Hepatic stellate cell (primary cell): ENCODE data around the gene C1orf210.
A peak's percentile ranks its signal among the peaks of the same experiment; 100 is the strongest.

Source experiments
- DNase-seq: peaks from one replicate; pipeline ENCODE4 v3.0.0; 2011; ENCODE audit warnings: low spot score

Gene C1orf210

DNA sequence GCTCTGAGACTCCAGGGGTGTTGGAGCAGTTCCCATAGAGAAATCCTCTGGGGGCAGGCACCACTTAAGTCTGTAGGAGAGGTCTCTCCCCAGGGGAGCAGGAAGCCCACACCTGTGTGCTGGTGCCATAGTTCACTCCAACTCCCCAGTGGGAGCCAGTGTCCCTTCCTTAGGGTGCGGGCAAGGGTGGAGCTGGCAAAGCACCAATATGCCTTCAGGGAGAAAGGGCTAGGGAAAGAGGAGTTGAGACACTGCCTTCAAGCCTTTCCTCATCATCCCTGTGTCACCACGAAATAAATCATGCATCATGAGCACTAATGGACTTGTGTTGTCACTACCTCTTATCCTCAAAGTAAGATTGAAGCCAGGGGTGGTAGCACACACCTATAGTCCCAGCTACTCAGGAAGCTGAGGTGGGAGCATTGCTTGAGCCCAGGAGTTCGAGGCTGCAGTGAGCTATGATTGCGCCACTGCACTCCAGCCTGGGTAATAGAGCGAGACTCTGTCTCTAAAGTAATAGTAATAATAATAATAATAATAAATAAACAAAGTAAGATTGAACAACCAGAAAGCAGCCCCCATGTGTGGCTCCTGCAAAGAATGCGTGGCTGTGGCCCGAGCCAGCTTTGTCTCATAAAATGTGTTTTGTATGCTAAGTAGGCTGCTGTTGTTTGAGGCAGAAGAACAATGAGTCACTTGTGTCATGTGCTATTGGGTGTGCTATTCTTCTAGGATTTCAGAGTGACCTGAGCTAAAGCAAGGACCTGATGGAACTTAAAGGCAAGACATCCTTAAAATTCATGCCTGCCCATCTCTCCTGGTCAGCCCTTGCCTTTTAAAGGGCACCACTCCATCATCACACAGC lies 8.7 kb upstream of the C1orf210 start:
- peak; percentile 43 for DNase-seq

DNA sequence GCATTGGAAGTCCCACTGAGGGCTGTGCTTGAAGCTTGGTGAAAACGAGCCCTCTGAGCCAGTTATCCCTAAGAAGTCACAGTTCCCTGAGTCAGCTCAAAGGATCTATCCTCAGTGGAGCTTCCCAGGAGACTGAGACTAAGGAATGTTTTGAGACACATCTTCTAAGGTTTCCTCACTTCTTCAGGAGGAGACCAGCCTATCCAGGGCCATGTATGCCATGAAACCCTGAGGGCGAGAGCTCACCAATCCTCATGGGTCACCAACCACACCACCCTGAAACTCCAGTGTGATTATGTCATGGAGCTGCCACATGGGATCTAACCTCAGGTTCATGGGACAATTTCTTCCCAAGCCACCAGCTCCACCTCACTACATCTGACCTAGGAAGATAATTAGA lies 7.8 kb upstream of the C1orf210 start:
- no peak for DNase-seq

DNA sequence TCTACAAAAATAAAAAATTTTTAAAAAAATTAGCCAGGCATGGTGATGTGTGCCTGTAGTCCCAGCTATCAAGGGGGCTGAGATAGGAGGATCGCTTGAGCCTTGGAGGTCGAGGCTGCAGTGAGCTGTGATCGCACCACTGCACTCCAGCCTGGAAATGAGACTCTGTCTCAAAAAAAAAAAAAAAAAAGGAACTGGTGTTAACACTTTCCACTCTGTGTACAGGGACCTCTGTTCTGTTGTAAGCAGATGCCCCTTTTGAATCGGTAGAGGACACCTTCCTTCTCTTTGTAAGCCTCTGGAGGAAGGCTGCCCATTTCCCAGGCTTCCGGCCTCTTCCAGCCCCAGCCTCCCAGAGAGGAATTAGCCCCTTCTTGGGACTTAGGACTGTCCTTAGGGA lies 7.3 kb upstream of the C1orf210 start:
- DNase-seq: no peak

DNA sequence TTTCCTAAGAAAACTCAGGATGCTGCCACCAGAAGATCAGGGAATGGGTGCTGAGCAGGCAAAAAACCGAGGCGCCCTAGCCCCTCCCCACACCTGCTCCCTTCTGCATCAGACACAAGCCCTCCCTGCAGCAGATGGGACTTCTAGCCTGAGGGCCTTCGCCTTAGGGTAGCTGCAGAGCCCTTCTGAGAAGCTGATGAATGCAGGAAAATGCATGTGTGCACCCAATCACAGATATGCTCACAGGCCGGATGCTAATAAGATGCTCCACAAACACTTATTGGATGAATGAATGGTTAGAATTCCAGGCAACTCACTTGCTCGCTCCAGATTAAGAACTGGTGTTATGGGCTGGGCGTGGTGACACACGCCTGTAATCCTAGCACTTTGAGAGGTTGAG lies 6.8 kb upstream of the C1orf210 start:
- no peak for DNase-seq

DNA sequence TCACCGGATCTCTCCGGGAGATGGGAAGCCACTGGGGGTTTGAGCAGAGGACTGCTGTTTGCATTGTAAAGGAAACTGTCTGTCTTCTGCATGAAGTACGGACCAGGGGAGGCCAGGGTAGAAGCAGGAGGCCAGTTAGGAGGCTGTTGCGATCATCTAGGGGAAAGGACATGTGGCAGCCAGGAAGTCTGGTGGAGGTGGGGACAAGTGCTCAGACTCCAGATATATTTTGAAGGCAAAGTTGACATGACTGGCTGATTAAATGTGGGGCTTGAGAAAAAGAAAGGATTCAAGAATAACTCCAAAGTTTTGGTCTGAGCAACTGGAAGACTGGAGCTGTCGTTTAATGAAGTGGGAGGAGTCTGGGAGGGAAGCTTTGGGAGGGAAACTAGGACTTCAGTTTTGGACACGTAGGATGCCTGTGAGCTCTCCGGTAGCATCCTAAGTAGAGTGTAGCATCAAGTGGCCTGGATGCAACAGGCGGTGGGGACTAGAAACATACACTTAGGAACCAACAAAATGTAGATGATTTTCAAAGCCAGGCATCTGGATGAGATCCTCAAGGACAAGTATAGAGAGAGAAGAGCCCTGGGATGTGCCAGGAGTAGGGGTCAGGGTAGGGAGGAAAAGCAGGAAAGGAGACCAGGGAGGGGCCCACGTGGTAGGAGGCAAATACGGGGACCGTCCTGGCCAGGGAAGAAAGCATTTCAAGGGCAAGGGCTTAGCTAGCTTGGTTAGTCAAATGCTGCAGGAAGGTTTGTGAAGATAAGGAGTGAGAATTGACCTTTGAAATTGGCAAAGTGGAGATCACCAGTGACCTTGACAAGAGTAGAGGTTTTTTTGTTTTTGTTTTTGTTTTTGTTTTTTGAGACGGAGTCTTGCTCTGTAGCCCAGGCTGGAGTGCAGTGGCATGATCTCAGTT lies 3.7 kb upstream of the C1orf210 start:
- DNase-seq: no peak

DNA sequence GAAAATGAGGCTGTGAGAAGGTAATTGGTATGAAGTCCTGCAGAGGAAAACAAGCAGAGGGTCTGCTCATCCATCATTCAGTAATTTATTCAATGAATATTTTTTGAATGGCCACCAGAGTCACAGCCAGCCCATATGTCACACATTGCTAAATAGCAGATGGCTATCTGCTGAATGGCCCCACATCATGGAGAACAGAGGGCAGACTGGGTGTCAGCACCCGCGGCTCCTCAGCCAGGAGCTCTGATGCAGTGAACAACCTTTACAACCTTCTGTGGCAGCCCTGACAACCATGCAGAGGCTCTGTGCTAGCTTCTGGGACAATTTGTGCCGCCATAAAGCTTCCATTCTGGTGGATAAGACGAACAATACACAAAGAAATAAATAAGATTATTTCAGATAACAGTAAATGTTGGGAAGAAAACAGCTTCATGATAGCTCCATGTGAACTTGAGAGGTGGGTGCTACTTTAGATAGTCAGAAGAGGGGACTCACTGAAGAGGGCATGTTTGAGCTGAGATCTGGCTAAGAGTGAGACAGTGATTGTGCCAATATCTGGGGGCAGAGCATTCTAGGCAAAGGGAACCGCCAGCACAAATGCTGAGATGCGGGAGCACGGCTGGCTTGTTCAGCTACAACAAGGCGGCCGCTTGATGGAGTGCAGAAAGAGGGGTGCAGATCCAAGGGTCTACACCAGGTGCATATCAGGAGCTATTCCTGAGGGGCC lies 2.8 kb upstream of the C1orf210 start:
- DNase-seq: no peak

DNA sequence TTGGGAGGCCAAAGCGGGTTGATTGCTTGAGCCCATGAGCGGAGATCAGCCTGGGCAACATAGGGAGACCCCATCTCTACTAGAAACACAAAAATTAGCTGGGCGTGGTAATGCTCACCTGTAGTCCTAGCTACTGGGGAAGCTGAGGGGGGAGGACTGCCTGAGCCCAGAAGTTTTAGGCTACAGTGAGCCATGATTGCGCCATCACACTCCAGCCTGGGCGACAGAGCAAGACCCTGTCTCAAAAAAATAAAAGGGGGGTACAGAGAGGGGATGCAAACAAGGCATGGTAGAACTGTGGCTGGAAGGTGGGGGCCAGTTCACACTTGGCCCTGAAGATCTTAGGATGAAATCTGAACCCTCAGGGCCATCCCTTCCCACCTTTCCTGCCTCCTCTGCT lies 1.2 kb upstream of the C1orf210 start:
- no peak for DNase-seq

DNA sequence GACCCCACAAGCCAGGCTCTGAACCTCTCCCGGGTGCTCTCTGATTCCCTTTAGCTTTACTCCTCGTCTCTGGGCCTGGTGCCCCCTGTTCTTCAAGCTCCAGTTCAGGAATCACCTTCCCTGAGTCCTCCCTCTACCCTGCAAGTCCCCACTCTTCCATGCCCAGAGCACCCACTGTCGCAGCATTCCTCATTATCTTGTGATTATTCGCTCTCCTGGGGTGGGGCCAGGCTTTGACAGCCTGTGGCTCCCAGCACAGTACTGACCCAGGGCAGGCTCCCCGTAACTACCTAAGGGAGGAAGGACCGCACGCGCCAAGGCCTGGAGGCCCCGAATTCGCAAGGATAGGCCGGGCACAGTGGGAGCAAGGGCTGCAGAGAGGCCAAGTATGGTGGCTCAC lies 734 bp upstream of the C1orf210 start:
- no peak for DNase-seq

DNA sequence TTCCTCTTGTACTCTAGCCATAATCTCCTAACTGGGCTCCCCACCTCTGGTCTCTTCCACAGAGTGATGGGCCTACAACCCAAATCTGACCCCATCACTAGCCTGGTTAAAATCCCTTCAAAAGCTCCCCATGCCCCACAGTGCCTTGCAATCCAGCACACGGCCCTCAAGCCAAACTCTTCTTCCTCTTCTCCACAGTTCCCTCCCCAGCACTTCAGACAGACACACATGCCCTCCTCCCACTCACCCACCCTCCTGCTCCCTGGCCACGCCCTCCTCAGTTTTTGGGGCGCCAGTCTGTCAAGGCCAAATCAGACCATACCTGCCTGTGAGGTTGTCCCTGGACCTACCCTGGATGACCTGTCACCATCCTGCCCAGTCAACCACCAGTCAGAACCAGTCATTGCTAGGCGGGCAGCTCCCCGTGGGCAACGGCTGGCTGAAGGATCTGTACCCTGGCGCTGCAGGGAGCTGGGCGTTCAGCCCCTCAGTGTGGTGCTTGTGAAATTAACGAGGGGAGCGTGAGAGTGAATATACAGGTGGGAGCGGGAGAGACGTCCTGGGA lies 753 bp downstream of the C1orf210 start:
- no peak for DNase-seq

DNA sequence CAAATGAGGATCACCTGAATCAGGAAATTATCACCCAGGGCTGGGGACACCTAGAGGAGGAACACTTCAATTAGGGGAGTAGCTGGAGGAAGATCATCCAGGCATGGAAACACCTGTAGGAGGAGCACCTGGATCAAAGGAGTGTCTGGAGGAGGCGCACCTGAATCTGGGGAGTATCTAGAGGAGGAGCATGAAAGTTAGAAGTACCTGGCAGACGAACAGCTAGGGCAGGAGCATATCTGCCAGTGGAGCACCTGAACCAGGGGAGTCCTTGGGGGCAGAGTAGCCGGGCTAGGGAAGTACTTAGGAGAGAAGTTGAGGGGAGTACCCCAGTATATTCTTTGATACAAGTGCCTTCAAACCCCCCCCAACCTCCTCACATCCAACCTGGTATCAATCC lies 1.3 kb downstream of the C1orf210 start:
- no peak for DNase-seq

DNA sequence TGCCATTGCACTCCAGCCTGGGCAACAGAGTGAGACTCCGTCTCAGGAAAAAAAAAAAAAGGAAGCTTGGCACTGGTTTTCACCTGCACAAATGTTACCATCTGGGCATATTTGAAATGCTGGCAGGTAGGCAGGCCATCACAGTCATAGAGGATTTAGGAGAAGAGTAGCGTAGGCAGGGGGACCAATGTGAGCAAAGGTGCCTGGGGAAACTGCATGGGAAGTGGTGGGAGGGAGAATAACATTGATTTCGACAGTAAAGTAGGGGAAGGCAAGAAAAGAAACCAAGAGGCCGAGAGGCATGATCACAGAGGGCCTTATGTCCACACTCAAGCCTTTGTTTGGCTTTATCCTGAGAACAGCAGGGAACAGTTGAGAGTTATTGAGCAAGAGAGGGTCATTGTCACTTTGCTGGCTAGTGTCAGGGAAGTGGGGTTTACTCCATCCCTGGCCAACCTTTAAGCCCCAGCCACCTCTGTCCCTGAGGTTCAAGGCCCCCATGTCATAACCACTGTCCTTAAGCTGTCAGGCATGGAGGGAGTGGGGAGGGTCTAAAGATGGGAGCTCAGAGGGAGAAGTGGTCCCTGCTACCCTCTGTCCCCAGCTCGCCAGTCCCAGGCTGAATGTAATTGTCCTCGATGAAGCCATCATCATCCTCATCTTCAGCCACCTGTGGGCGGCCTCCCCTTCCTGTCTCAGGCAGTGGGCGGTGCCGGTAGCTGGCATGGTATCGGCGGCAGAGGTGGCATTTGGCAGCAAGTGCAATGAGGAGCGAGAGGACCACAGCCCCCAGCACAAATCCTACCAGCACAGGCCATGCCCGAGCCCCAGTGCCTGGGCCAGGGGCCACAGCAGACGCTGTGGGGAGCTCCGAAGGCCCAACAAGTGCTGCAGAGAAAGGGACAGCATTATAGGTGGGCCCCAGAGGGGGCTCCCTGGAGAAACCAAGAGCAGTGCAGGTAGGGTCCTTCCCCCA lies 2.9 kb downstream of the C1orf210 start:
- no peak for DNase-seq

DNA sequence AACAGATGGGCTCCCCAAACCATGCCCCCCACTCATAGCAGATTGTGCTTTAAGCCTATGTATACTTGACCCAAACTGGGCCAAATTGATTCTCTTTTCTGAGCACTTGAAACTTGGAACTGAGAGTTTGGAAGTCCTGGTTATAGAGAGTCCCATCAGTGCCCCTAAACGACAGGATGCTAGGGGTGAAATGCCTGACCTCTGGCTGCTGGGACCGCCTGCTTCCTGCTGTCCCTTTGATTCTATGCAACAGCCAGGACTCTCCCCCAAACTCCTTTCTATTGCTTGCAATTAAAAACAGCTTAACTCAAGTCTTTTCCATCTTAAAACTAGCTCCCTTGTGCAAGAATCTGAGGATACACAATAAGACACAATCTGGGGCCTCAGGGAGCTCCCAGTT lies 4.7 kb downstream of the C1orf210 start:
- DNase-seq: no peak

DNA sequence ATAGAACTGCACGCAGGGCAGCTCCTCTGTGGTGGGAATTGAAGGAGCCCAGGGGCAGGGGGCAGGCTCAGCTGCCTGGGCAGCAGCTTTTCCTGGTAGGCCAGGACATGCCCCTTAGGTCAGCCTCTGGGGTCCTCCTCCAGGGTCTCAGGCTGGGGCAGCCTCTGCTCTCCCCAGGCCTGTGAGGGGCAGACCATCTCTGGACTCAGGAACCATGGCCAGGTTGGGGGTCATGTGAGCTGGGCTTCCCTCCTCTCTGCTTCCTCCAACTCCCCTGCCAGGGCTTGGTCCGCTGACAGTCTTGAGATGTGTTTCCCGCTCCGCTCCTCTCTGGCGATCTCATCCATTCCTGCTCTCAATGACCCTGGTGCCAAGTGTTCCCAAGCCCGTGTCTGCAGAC lies 5.7 kb downstream of the C1orf210 start:
- no peak for DNase-seq

DNA sequence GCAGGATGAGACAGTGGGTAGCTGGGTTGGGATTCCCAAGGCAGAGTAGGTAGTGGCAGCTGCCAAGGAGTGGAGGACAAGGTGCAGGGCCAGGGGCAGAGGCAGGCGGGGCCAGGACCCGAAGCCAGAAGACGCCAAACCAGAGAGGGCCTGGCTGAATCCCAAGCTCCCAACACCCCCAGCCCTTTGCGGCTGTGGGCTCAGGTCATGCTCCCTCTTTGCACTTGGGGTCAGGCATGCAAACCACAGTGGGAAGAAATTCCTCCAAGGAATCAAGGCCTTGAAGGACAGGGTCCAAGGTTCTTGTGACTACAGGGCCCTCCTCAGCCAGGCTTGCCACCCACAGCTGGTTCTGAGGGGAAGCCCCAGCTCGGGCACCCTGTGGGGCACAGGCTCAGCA lies 6.2 kb downstream of the C1orf210 start:
- no peak for DNase-seq

DNA sequence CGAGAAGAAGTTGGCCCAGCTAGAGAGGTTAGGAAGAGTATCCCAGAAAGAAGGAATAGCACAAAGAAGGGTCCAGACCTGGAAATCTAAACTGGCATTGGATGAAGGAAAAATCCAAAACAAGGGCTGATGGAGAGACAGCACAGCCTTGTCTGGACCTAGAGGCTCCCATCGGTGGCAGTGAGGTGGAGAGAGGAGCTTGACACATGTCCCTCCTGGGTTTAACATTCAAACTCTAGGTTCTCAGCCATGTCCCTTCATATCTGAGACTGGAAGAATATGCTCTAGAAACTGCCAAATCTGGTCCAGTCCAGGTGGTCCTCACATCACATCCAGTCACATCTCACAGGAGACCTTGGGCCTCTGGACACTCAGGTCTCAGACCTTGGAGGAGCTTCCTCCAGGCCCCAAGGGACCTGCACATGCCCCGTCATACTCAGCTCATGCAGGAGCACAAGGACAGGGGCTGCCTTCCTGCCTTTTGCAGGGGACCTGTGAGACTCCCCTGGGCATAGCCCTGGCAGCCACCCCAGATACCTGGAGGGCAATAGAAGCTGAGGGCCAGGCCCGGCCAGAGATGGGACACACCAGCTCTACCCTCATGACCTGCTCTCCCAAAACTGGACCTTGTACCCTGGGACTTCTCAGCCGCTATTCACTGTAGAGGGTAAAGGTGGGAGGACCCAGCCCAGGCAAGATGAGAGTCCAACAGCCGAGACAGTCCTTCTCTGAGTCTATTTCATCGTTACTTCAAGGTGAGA lies 8.1 kb downstream of the C1orf210 start:
- DNase-seq: no peak

DNA sequence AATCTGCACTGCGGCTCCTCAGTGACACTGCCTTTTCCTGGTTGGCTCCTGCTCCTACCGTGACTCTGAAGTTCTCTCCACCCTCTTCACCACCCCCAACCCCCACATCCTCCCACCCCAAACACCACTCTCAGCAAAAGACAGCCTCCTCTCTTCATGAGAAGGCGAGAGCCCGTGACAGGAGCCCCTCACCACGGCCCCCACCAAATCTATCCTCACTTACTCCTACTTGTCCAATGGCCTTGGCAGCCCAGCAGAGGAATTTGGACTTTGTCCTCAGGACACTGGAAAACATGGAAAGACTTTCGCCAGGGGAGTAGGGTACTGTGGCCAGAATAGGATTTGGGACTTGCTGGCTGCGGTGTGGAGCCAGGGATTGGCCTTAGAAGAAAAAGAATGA lies 8.7 kb downstream of the C1orf210 start:
- no peak for DNase-seq

DNA sequence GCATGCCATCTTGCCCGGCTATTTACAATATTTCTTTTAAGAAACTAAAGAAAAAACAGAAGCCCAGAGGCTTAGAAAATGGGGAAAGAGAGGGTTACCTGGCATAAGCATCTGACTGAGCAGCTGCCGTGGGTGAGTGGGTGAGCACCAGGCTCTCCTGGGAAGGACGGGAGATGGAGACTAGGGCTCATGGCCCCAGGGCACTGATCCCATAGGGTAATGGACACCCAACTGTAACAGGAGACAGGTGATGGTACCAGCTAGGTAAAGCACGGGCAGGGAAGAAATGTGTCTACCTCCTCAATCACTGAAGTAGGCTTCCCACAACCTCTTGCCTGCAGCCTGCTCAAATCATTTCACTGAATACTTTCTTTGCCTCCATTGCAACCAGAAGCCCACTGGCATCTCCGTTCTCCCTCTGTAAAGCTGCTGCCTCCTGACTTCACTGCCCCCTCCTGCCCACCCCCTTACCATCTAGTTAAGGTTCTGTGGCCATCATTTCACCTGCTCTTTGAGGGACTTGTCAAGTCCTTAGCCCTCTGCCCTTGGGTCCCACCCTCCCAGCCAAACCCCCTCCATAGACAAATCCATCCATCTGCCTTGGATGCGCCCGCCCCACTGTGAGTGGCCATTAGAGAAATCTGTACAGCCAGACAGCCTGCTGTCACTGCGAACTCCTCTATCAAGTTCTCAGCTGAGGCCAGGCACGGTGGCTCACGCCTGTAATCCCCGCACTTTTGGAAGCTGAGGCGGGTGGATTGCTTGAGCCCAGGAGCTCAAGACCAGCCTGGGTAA lies 9.4 kb downstream of the C1orf210 start:
- no peak for DNase-seq

DNA sequence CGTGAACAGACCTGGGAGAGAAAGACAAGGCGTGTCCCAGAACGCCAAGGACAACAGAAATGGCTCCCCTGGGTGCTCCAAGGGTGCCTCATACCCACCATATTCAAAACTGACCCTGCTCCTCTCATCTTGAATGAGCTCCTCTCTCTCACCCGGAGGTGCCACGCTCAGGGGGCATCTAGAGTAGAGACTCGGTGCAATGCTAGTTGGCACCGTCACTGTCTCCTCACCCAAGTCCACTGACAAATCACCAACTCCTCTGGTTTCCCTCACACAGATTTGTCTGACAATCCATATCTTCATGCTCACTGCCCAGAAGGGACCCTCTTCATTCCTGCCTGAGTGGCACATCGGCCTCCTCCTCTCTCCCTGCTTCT lies 10.6 kb downstream of the C1orf210 start:
- DNase-seq: no peak

DNA sequence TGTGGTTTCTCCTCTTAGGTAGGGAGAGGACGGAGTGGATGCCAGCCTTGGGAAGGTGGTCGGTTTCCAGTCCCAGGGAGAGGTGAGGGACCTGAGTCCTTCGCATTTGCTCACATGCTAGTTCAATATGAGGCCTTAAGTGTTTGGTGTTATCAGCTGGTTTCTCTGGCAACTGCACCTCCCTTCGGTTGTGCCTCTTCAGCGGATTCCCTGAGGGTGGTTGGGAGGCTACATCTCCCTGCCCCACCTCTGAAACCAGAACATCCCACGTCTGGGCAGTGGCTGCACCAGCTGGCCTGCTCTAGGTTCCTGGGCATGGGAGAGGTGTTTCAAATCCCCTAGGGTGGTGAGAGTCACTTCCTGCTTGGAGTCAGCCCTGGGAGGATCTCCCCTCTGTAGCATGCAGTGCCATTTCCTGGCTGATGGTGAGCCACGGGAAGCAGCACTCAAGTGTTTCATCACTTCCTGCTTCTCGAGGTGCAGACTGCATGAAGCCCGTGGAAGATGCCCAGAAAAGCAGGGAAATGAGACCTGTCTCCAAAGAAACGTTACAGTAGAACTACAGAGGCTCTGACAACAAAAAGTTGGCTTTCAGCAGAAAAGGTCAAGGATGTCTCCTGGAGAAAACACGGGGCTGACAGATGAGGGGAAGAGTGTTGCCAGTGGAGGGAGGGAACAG lies 11.1 kb downstream of the C1orf210 start:
- DNase-seq: peak; percentile 61
